ENCODE results near the gene MDH2.
"Not testable (repeated sequence)": the region's sequence is repeated elsewhere in the genome, so short reads cannot be mapped to it uniquely, and the experiment has no call there.

Gene MDH2

GRCh38 chr7:76050545-76050944 lies 2.6 kb downstream of the MDH2 start:
- no peak overlapping the region for H3K9ac ChIP-seq (ENCODE audit: low read length)
- H3K4me3 ChIP-seq (ENCODE audit: low read length): no peak overlapping the region
- H3K36me3 ChIP-seq (ENCODE audit: control insufficient read depth, low read depth, low read length): peaks cover 12% of the 10 kb centered on the region
- peaks cover 11% of the 10 kb centered on the region for H3K4me1 ChIP-seq (ENCODE audit: control insufficient read depth, low read depth, low read length)
- H3K9me3 ChIP-seq (ENCODE audit: control insufficient read depth, low read depth, low read length): no peaks in the 10 kb centered on the region
- H3K27me3 ChIP-seq (ENCODE audit: control insufficient read depth, insufficient read depth, low read length): no peaks in the 10 kb centered on the region
- H3K27ac ChIP-seq (ENCODE audit: low read length): no peak overlapping the region

- H3K9ac ChIP-seq (ENCODE audit: low read length): no peak overlapping the region
- H3K9me3 ChIP-seq (ENCODE audit: control insufficient read depth, low read depth, low read length): no peaks in the 10 kb centered on the region
- H3K4me1 ChIP-seq (ENCODE audit: control insufficient read depth, low read depth, low read length): peaks cover 11% of the 10 kb centered on the region
- H3K27me3 ChIP-seq (ENCODE audit: control insufficient read depth, insufficient read depth, low read length): no peaks in the 10 kb centered on the region
- no peak overlapping the region for H3K27ac ChIP-seq (ENCODE audit: low read length)
- no peak overlapping the region for H3K4me3 ChIP-seq (ENCODE audit: low read length)
- peaks cover 22% of the 10 kb centered on the region for H3K36me3 ChIP-seq (ENCODE audit: control insufficient read depth, low read depth, low read length)
Measured at GRCh38 chr7:76051840-76052239, 3.9 kb downstream of the MDH2 start.

GRCh38 chr7:76052681-76053080 lies 4.8 kb downstream of the MDH2 start:
- peaks cover 11% of the 10 kb centered on the region for H3K4me1 ChIP-seq (ENCODE audit: control insufficient read depth, low read depth, low read length)
- H3K9me3 ChIP-seq (ENCODE audit: control insufficient read depth, low read depth, low read length); H3K27ac ChIP-seq (ENCODE audit: low read length); H3K4me3 ChIP-seq (ENCODE audit: low read length); H3K27me3 ChIP-seq (ENCODE audit: control insufficient read depth, insufficient read depth, low read length); H3K9ac ChIP-seq (ENCODE audit: low read length): not testable (repeated sequence)
- H3K36me3 ChIP-seq (ENCODE audit: control insufficient read depth, low read depth, low read length): peaks cover 31% of the 10 kb centered on the region

GRCh38 chr7:76053461-76053860 lies 5.6 kb downstream of the MDH2 start:
- no peak overlapping the region for H3K4me3 ChIP-seq (ENCODE audit: low read length)
- H3K27ac ChIP-seq (ENCODE audit: low read length): no peak overlapping the region
- H3K9me3 ChIP-seq (ENCODE audit: control insufficient read depth, low read depth, low read length): no peaks in the 10 kb centered on the region
- peaks cover 11% of the 10 kb centered on the region for H3K4me1 ChIP-seq (ENCODE audit: control insufficient read depth, low read depth, low read length)
- no peaks in the 10 kb centered on the region for H3K27me3 ChIP-seq (ENCODE audit: control insufficient read depth, insufficient read depth, low read length)
- no peak overlapping the region for H3K9ac ChIP-seq (ENCODE audit: low read length)
- H3K36me3 ChIP-seq (ENCODE audit: control insufficient read depth, low read depth, low read length): peaks cover 38% of the 10 kb centered on the region

GRCh38 chr7:76054123-76055120 lies 6.5 kb downstream of the MDH2 start:
- peaks cover 47% of the 10 kb centered on the region for H3K36me3 ChIP-seq (ENCODE audit: control insufficient read depth, low read depth, low read length)
- no peak overlapping the region for H3K9ac ChIP-seq (ENCODE audit: low read length)
- no peak overlapping the region for H3K27ac ChIP-seq (ENCODE audit: low read length)
- no peaks in the 10 kb centered on the region for H3K27me3 ChIP-seq (ENCODE audit: control insufficient read depth, insufficient read depth, low read length)
- no peak overlapping the region for H3K4me3 ChIP-seq (ENCODE audit: low read length)
- H3K9me3 ChIP-seq (ENCODE audit: control insufficient read depth, low read depth, low read length): no peaks in the 10 kb centered on the region
- peaks cover 7% of the 10 kb centered on the region for H3K4me1 ChIP-seq (ENCODE audit: control insufficient read depth, low read depth, low read length)

- H3K4me1 ChIP-seq (ENCODE audit: control insufficient read depth, low read depth, low read length): peaks cover 7% of the 10 kb centered on the region
- H3K27me3 ChIP-seq (ENCODE audit: control insufficient read depth, insufficient read depth, low read length): no peaks in the 10 kb centered on the region
- H3K36me3 ChIP-seq (ENCODE audit: control insufficient read depth, low read depth, low read length): peaks cover 63% of the 10 kb centered on the region
- no peak overlapping the region for H3K27ac ChIP-seq (ENCODE audit: low read length)
- H3K4me3 ChIP-seq (ENCODE audit: low read length): no peak overlapping the region
- no peaks in the 10 kb centered on the region for H3K9me3 ChIP-seq (ENCODE audit: control insufficient read depth, low read depth, low read length)
- no peak overlapping the region for H3K9ac ChIP-seq (ENCODE audit: low read length)
Measured at GRCh38 chr7:76056241-76056640, 8.3 kb downstream of the MDH2 start.

- H3K27ac ChIP-seq (ENCODE audit: low read length): no peak overlapping the region
- peaks cover 69% of the 10 kb centered on the region for H3K36me3 ChIP-seq (ENCODE audit: control insufficient read depth, low read depth, low read length)
- no peaks in the 10 kb centered on the region for H3K9me3 ChIP-seq (ENCODE audit: control insufficient read depth, low read depth, low read length)
- H3K9ac ChIP-seq (ENCODE audit: low read length): no peak overlapping the region
- no peaks in the 10 kb centered on the region for H3K27me3 ChIP-seq (ENCODE audit: control insufficient read depth, insufficient read depth, low read length)
- peaks cover 7% of the 10 kb centered on the region for H3K4me1 ChIP-seq (ENCODE audit: control insufficient read depth, low read depth, low read length)
- H3K4me3 ChIP-seq (ENCODE audit: low read length): no peak overlapping the region
Measured at GRCh38 chr7:76057103-76057812, 9.4 kb downstream of the MDH2 start.

- peaks cover 74% of the 10 kb centered on the region for H3K36me3 ChIP-seq (ENCODE audit: control insufficient read depth, low read depth, low read length)
- no peak overlapping the region for H3K9ac ChIP-seq (ENCODE audit: low read length)
- H3K4me1 ChIP-seq (ENCODE audit: control insufficient read depth, low read depth, low read length): peaks cover 7% of the 10 kb centered on the region
Measured at GRCh38 chr7:76057813-76058145, 9.9 kb downstream of the MDH2 start.

GRCh38 chr7:76058745-76059144 lies 10.8 kb downstream of the MDH2 start:
- not testable (repeated sequence) for H3K9ac ChIP-seq (ENCODE audit: low read length); H3K4me1 ChIP-seq (ENCODE audit: control insufficient read depth, low read depth, low read length); H3K27me3 ChIP-seq (ENCODE audit: control insufficient read depth, insufficient read depth, low read length); H3K27ac ChIP-seq (ENCODE audit: low read length); H3K4me3 ChIP-seq (ENCODE audit: low read length); H3K9me3 ChIP-seq (ENCODE audit: control insufficient read depth, low read depth, low read length)
- H3K36me3 ChIP-seq (ENCODE audit: control insufficient read depth, low read depth, low read length): peaks cover 82% of the 10 kb centered on the region

More at GRCh38 chr7:76057813-76058145, 9.9 kb downstream of the MDH2 start:
- Histone ChIP-seq H3K27ac (ENCODE audit: low read length) (no peak overlapping the region), H3K4me3 (ENCODE audit: low read length) (no peak overlapping the region), H3K9me3 (ENCODE audit: control insufficient read depth, low read depth, low read length) (no peaks in the 10 kb centered on the region), H3K27me3 (ENCODE audit: control insufficient read depth, insufficient read depth, low read length) (no peaks in the 10 kb centered on the region)

- no peak overlapping the region for H3K4me3 ChIP-seq (ENCODE audit: low read length)
- H3K36me3 ChIP-seq (ENCODE audit: control insufficient read depth, low read depth, low read length): peaks cover 97% of the 10 kb centered on the region
- no peaks in the 10 kb centered on the region for H3K4me1 ChIP-seq (ENCODE audit: control insufficient read depth, low read depth, low read length)
Measured at GRCh38 chr7:76060842-76061241, 12.9 kb downstream of the MDH2 start.

GRCh38 chr7:76062254-76062653 lies 14.3 kb downstream of the MDH2 start:
- Histone ChIP-seq H3K4me3 (ENCODE audit: low read length) (no peak overlapping the region), H3K36me3 (ENCODE audit: control insufficient read depth, low read depth, low read length) (peaks cover 93% of the 10 kb centered on the region), H3K4me1 (ENCODE audit: control insufficient read depth, low read depth, low read length) (no peaks in the 10 kb centered on the region), H3K9ac (ENCODE audit: low read length) (no peak overlapping the region), H3K9me3 (ENCODE audit: control insufficient read depth, low read depth, low read length) (no peaks in the 10 kb centered on the region), H3K27me3 (ENCODE audit: control insufficient read depth, insufficient read depth, low read length) (no peaks in the 10 kb centered on the region), H3K27ac (ENCODE audit: low read length) (no peak overlapping the region)

More at GRCh38 chr7:76060842-76061241, 12.9 kb downstream of the MDH2 start:
- no peak overlapping the region for H3K27ac ChIP-seq (ENCODE audit: low read length)
- H3K9ac ChIP-seq (ENCODE audit: low read length): no peak overlapping the region
- no peaks in the 10 kb centered on the region for H3K27me3 ChIP-seq (ENCODE audit: control insufficient read depth, insufficient read depth, low read length)
- no peaks in the 10 kb centered on the region for H3K9me3 ChIP-seq (ENCODE audit: control insufficient read depth, low read depth, low read length)

Data from iPS-18a (cell line).